ENCODE data around the gene PMEPA1.

- peak in 1 of 3 experiments; percentile 23; a peak in 1 of 6 replicates for TF ChIP-seq CTCF (IDR thresholded peaks at IDR 0.05 in 2 of 3, conservative IDR thresholded peaks at IDR 0.05 in 1 of 3; ENCODE audit: control insufficient read depth in 2 of 3, extremely low read depth in 1 of 3, insufficient read depth in 1 of 3, low read depth in 3 of 3, low read length in 3 of 3)
- no peak for TF ChIP-seq REST (IDR thresholded peaks at IDR 0.05; ENCODE audit: low read depth, low read length)
These were observed 90.6 kb downstream of the PMEPA1 start for GRCh38 chr20:57619051-57619831.
